ENCODE results near the gene MAPK6. TPM values are rescaled to one million over a fixed set of nuclear protein-coding genes. Genes with fewer than 3 reads are reported as not detected.

MAPK6 gene
- total RNA-seq, 4 donors from 2014 or later, result 13.3 to 19.4 (median 14.2) TPM

GRCh38 chr15:52069559-52069958 is 50.5 kb downstream of the MAPK6 start:
- H3K27ac ChIP-seq (replicated peaks in 1 of 4), result no peak overlapping the region
- intact Hi-C loops (cut with DNase I), result no loop called here
- no peaks in the 10 kb centered on the region for H3K9me3 ChIP-seq
- no peak overlapping the region for H3K4me3 ChIP-seq
- TF ChIP-seq EP300 (IDR thresholded peaks at IDR 0.05) (no peak), POLR2A (IDR thresholded peaks at IDR 0.05; ENCODE audit: low read depth) (no peak), POLR2AphosphoS5 (IDR thresholded peaks at IDR 0.05) (no peak)
- TF ChIP-seq, protein P1, sequence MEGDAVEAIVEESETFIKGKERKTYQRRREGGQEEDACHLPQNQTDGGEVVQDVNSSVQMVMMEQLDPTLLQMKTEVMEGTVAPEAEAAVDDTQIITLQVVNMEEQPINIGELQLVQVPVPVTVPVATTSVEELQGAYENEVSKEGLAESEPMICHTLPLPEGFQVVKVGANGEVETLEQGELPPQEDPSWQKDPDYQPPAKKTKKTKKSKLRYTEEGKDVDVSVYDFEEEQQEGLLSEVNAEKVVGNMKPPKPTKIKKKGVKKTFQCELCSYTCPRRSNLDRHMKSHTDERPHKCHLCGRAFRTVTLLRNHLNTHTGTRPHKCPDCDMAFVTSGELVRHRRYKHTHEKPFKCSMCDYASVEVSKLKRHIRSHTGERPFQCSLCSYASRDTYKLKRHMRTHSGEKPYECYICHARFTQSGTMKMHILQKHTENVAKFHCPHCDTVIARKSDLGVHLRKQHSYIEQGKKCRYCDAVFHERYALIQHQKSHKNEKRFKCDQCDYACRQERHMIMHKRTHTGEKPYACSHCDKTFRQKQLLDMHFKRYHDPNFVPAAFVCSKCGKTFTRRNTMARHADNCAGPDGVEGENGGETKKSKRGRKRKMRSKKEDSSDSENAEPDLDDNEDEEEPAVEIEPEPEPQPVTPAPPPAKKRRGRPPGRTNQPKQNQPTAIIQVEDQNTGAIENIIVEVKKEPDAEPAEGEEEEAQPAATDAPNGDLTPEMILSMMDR (IDR thresholded peaks at IDR 0.05), result no peak
- 90% methylated on average over 5 of the region's 5 CpGs for WGBS
- DNase-seq (ENCODE audit: extremely low spot score), result no peak
- H3K36me3 ChIP-seq, result peaks cover 0 to 13% (median 9%) of the 10 kb centered on the region in 4 donors
- H3K27me3 ChIP-seq, result no peaks in the 10 kb centered on the region
- no peaks in the 10 kb centered on the region for H3K4me1 ChIP-seq

GRCh38 chr15:52071570-52071969 is 52.6 kb downstream of the MAPK6 start:
- no peak for TF ChIP-seq EP300 (IDR thresholded peaks at IDR 0.05)
- no peak for TF ChIP-seq POLR2A (IDR thresholded peaks at IDR 0.05; ENCODE audit: low read depth)
- TF ChIP-seq POLR2AphosphoS5 (IDR thresholded peaks at IDR 0.05), result no peak
- TF ChIP-seq, protein P1 (IDR thresholded peaks at IDR 0.05), result no peak
- Histone ChIP-seq H3K27me3 (no peaks in the 10 kb centered on the region), H3K36me3 (no peaks in the 10 kb centered on the region), H3K9me3 (no peaks in the 10 kb centered on the region), H3K27ac (replicated peaks in 1 of 4) (no peak overlapping the region), H3K4me3 (no peak overlapping the region), H3K4me1 (no peaks in the 10 kb centered on the region)
- DNase-seq (ENCODE audit: extremely low spot score), result no peak
- 89% methylated on average over 10 of the region's 10 CpGs for WGBS
- intact Hi-C loops (cut with DNase I), result no loop called here

GRCh38 chr15:52076889-52077781 is 58.1 kb downstream of the MAPK6 start:
- no peaks in the 10 kb centered on the region for H3K36me3 ChIP-seq

DNA sequence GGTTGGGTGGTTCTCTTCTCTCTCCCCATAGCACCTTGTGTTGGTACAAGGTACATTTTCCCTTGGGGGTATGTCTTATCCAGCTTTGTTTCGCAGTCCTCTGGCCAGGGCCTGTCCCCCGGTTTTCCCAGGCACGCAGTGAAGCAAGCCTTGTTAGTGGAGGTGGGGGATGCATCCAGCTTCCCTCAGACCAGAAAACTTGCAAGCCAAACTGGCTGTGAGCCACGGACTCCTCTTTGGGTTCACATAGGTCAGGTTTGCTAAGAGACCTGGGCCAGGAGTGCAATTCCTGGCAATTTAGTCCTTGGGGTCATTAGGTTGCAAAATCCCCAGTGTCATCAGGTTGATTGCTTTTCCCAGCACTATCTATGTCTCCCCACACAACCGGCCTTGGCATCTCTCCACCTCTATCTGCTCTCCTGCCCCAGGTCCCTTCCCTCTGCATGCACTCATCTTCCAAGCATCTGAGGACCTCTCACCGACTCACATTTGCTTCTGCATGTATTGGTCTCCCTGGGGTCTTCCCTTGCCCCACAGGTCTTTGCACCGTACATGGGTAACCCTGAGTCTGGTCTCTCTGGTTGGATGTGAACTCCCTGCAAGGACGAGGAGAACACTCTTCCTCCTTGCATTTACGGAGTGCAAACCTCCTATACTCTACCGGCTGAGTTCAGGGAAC is 59.3 kb downstream of the MAPK6 start:
- peaks cover 0 to 6% (median 1%) of the 10 kb centered on the region in 4 donors for H3K4me1 ChIP-seq
- TF ChIP-seq POLR2AphosphoS5 (IDR thresholded peaks at IDR 0.05), result no peak
- TF ChIP-seq EP300 (IDR thresholded peaks at IDR 0.05), result no peak
- TF ChIP-seq, protein P1 (IDR thresholded peaks at IDR 0.05), result no peak
- TF ChIP-seq POLR2A (IDR thresholded peaks at IDR 0.05; ENCODE audit: low read depth), result no peak
- H3K4me3 ChIP-seq, result peak overlapping the region in 1 of 4 donors; percentile 10
- H3K36me3 ChIP-seq, result no peaks in the 10 kb centered on the region
- WGBS, result 75% methylated on average over 8 of the region's 10 CpGs
- intact Hi-C loops (cut with DNase I), result loop anchor here (5.0 kb wide), 1 partner anchor 106 kb away; the partner anchor contains the start of gene LEO1
- no peaks in the 10 kb centered on the region for H3K9me3 ChIP-seq
- no peak for DNase-seq (ENCODE audit: extremely low spot score)
- no peak overlapping the region for H3K27ac ChIP-seq (replicated peaks in 1 of 4)
- H3K27me3 ChIP-seq, result peaks cover 0 to 4% (median 0%) of the 10 kb centered on the region in 4 donors

More at GRCh38 chr15:52076889-52077781, 58.1 kb downstream of the MAPK6 start:
- peaks cover 0 to 6% (median 1%) of the 10 kb centered on the region in 4 donors for H3K4me1 ChIP-seq
- no peak for DNase-seq (ENCODE audit: extremely low spot score)
- WGBS, result 84% methylated on average over 11 of the region's 11 CpGs
- H3K4me3 ChIP-seq, result no peak overlapping the region
- no peak for TF ChIP-seq EP300 (IDR thresholded peaks at IDR 0.05)
- TF ChIP-seq POLR2A (IDR thresholded peaks at IDR 0.05; ENCODE audit: low read depth), result no peak
- TF ChIP-seq, protein P1 (IDR thresholded peaks at IDR 0.05), result no peak
- no peak for TF ChIP-seq POLR2AphosphoS5 (IDR thresholded peaks at IDR 0.05)
- peaks cover 0 to 4% (median 0%) of the 10 kb centered on the region in 4 donors for H3K27me3 ChIP-seq
- intact Hi-C loops (cut with DNase I), result loop anchor here (5.0 kb wide), 1 partner anchor 105 kb away; the partner anchor contains the start of gene LEO1
- no peak overlapping the region for H3K27ac ChIP-seq (replicated peaks in 1 of 4)
- H3K9me3 ChIP-seq, result no peaks in the 10 kb centered on the region

Measured in esophagus muscularis mucosa (tissue), 4 donors.